H1 (cell line): ENCODE measurements around the gene BLTP3B. TPM values are rescaled to one million over a fixed set of nuclear protein-coding genes. Genes with fewer than 3 reads are reported as not detected.

Experiments used
- ATF2 ChIP-seq: IDR thresholded peaks from 2 replicates; pipeline ENCODE4 v1.6.1; 2012; ENCODE audit warnings: low read length, inconsistent platforms
- BACH1 ChIP-seq: IDR thresholded peaks from 2 replicates; pipeline ENCODE4 v1.6.1; 2012; ENCODE audit warnings: low read length, improper control_type of control experiment
- BCL11A ChIP-seq, 2 experiments: IDR thresholded peaks; one replicate each; pipeline ENCODE4 v1.6.1; 2011; ENCODE audit warnings: low read depth in 2 of 2, low read length in 2 of 2, mild to moderate bottlenecking in 2 of 2
- BRCA1 ChIP-seq: IDR thresholded peaks from 2 replicates; pipeline ENCODE4 v1.6.1; 2012; ENCODE audit warnings: low read depth, low read length, improper control_type of control experiment
- CBX5 ChIP-seq: fragments of 300-800, 300-1000 bp; sonication (generic); IDR thresholded peaks from 2 replicates; pipeline ENCODE4 v1.7.1; 2016; ENCODE audit warnings: antibody characterized with exemption, low read length, low read depth
- CBX8 ChIP-seq: fragments of 300-800, 300-1000 bp; sonication (generic); IDR thresholded peaks from 2 replicates; pipeline ENCODE4 v1.7.1; 2016; ENCODE audit warnings: low read depth, low read length, borderline replicate concordance
- CHD1 ChIP-seq: IDR thresholded peaks from 2 replicates; pipeline ENCODE4 v1.6.1; 2012; ENCODE audit warnings: low read depth, low read length, improper control_type of control experiment
- CHD2 ChIP-seq: IDR thresholded peaks from 2 replicates; pipeline ENCODE4 v1.6.1; 2012; ENCODE audit warnings: low read length, improper control_type of control experiment
- CREB1 ChIP-seq: IDR thresholded peaks from 2 replicates; pipeline ENCODE4 v1.6.1; 2012; ENCODE audit warnings: inconsistent platforms
- E2F6 ChIP-seq: IDR thresholded peaks from 2 replicates; pipeline ENCODE4 v1.6.1; 2012; ENCODE audit warnings: inconsistent platforms
- EGR1 ChIP-seq: IDR thresholded peaks from 2 replicates; pipeline ENCODE4 v1.6.1; 2011; ENCODE audit warnings: low read depth, low read length, borderline replicate concordance
- FOSL1 ChIP-seq: IDR thresholded peaks from 2 replicates; pipeline ENCODE4 v1.6.1; 2011; ENCODE audit warnings: mild to moderate bottlenecking, low read depth, low read length, moderate library complexity; ENCODE audit not compliant: insufficient read depth
- GTF2F1 ChIP-seq: IDR thresholded peaks from 2 replicates; pipeline ENCODE4 v1.6.1; 2012; ENCODE audit warnings: low read depth, low read length, improper control_type of control experiment, borderline replicate concordance
- HDAC2 ChIP-seq, 2 experiments: fragments of 300-600 bp in 1 of 2; sonication (generic) in 1 of 2; IDR thresholded peaks; 2 replicates each; pipeline ENCODE4 v1.6.1; 2011 to 2012; ENCODE audit warnings: low read depth in 2 of 2, low read length in 2 of 2, mild to moderate bottlenecking in 2 of 2, moderate library complexity in 2 of 2, borderline replicate concordance in 1 of 2, inconsistent platforms in 1 of 2
- HDAC6 ChIP-seq: IDR thresholded peaks from one replicate; pipeline ENCODE4 v1.7.1; 2012; ENCODE audit warnings: low read depth, mild to moderate bottlenecking, inconsistent platforms, low read length, moderate library complexity
- KDM4A ChIP-seq: IDR thresholded peaks from one replicate; pipeline ENCODE4 v1.7.1; 2012; ENCODE audit warnings: low read depth, mild to moderate bottlenecking, moderate library complexity, low read length, inconsistent platforms; ENCODE audit not compliant: severe bottlenecking
- MAFK ChIP-seq: IDR thresholded peaks from 2 replicates; pipeline ENCODE4 v1.6.1; 2012; ENCODE audit warnings: low read depth, mild to moderate bottlenecking, improper control_type of control experiment, low read length
- NANOG ChIP-seq: IDR thresholded peaks from 2 replicates; pipeline ENCODE4 v1.6.1; 2011; ENCODE audit warnings: low read length, low read depth, mild to moderate bottlenecking, inconsistent platforms; ENCODE audit not compliant: insufficient read depth, poor library complexity, severe bottlenecking
- RXRA ChIP-seq: IDR thresholded peaks from 2 replicates; pipeline ENCODE4 v1.6.1; 2011; ENCODE audit warnings: low read depth, mild to moderate bottlenecking, low read length, moderate library complexity; ENCODE audit not compliant: insufficient read depth
- SP1 ChIP-seq: IDR thresholded peaks from 2 replicates; pipeline ENCODE4 v1.6.1; 2011; ENCODE audit warnings: low read depth, low read length
- SP4 ChIP-seq: IDR thresholded peaks from 2 replicates; pipeline ENCODE4 v1.6.1; 2012; ENCODE audit warnings: low read length, inconsistent platforms
- SRF ChIP-seq: IDR thresholded peaks from 2 replicates; pipeline ENCODE4 v1.6.1; 2011; ENCODE audit warnings: mild to moderate bottlenecking, low read depth, low read length, moderate library complexity
- TBP ChIP-seq: IDR thresholded peaks from 2 replicates; pipeline ENCODE4 v1.6.1; 2011; ENCODE audit warnings: low read depth, low read length, improper control_type of control experiment
- TCF12 ChIP-seq: IDR thresholded peaks from 2 replicates; pipeline ENCODE4 v1.6.1; 2011; ENCODE audit warnings: low read depth, mild to moderate bottlenecking, low read length
- polyA plus RNA-seq, 7 experiments: library from polyadenylated mRNA; depleted of rRNA in 3 of 7; stranded (reverse) in 5 of 7; unstranded in 2 of 7; fragments of >200 nt in 5 of 7; fragments of 200-250 nt in 2 of 7; gene quantifications; 1 replicate in 5 of 7; 2 replicates in 1 of 7; 4 replicates in 1 of 7; pipeline versions ENCODE4 v1.2.1 to v1.2.3, GENCODE V29; 2011 to 2013; ENCODE audit warnings: missing spikeins in 2 of 7, mixed read lengths in 2 of 7
- total RNA-seq: library from RNA; stranded (reverse); fragmentation: NEBNext Ultra II Directional; extraction: Animal tissue kit (Norgen Biotek cat#: 25700); gene quantifications from 2 replicates; pipeline ENCODE4 v1.2.1, GENCODE V29; 2021

The BLTP3B gene
- total and polyA plus RNA-seq, 2 of the 8 experiments (the other 6 are each of a cell fraction or from before 2014, with no cell fraction given) = 7.0 to 28.6 TPM

DNA sequence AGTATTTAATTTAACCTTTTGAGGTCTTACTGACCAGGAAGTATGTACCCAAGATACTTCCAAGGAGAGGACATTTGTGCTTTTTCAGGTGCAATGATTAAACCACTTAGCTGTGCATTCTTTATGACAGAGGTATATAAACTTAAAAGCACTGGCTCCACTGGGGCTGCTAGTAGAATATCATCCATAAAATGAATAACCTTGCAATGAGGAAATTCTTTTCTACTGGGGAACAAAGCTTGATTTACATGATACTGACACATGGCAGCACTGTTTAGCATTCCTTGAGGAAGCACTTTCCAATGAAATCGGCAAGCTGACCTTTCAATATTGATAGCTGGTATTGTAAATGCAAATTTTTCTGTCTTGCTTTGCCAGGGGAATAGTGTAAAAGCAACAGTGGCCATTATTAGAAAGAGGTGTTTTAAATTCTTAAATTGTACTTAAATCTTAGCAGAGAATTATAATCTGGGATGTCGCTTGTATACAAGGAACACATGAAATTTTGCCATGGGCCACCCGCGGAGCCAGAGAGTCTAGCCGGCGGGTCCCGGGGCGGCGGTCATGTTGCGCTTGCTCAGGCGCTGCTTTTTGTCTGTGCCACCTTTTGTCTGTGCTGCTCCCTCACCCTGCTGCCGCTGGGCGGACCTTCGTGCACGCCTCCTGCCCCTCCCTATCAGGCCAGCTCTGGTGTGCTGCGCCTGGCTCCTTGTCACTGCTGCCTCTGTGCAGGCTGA, 20.9 kb upstream of the BLTP3B start (continued):
- TF ChIP-seq HDAC2 (IDR thresholded peaks at IDR 0.05; ENCODE audit: borderline replicate concordance in 1 of 2, low read depth in 2 of 2, low read length in 2 of 2) (no peak), NANOG (no peak), E2F6 (no peak), CBX5 (no peak), BCL11A (IDR thresholded peaks at IDR 0.05; ENCODE audit: low read depth in 2 of 2, low read length in 2 of 2) (no peak), CREB1 (0 out of 2 replicates have a peak, but pooled peaks have one; percentile 54), TBP (no peak), BRCA1 (no peak), RXRA (no peak), CHD2 (no peak), CBX8 (no peak), ATF2 (no peak), TCF12 (no peak), SRF (no peak), SP4 (no peak), MAFK (no peak), SP1 (no peak; the same call in 1 of the 2 replicates), FOSL1 (no peak), EGR1 (no peak), BACH1 (no peak), CHD1 (no peak), HDAC6 (no peak), GTF2F1 (no peak), KDM4A (no peak)
